Vagina (tissue), 2 donors: ENCODE measurements around the gene RBM44. TPM values are rescaled to one million over a fixed set of nuclear protein-coding genes. Genes with fewer than 3 reads are reported as not detected.

Experiments used
- DNase-seq, 2 donors: peaks; one replicate each; pipeline ENCODE4 v3.0.0-alpha.2; 2017; ENCODE audit errors: extremely low spot score in 2 of 2
- H3K27ac ChIP-seq: fragments of 200-600 bp; sonication (generic); one replicate; pipeline ENCODE4 v1.5.1; 2019
- H3K27me3 ChIP-seq: fragments of 200-600 bp; sonication (generic); one replicate; pipeline ENCODE4 v1.5.1; 2019
- H3K36me3 ChIP-seq, 2 donors: fragments of 200-600 bp; sonication (generic); one replicate each; pipeline ENCODE4 v1.5.1; 2017 to 2019
- H3K4me1 ChIP-seq: fragments of 200-600 bp; sonication (generic); one replicate; pipeline ENCODE4 v1.5.1; 2019
- H3K4me3 ChIP-seq, 2 donors: fragments of 200-600 bp; sonication (generic); 1 replicate in 1 of 2; 2 replicates in 1 of 2; pipeline ENCODE4 v1.5.1; 2016 to 2019
- H3K9me3 ChIP-seq: fragments of 200-600 bp; sonication (generic); one replicate; pipeline ENCODE4 v1.5.1; 2019
- CTCF ChIP-seq, 3 experiments: fragments of 450-650 bp in 2 of 3; fragments of 200-600 bp in 1 of 3; sonication (generic) in 1 of 3; IDR thresholded peaks; one replicate each; pipeline ENCODE4 v1.5.1; 2017 to 2019; ENCODE audit warnings: antibody characterized with exemption in 3 of 3, mild to moderate bottlenecking in 2 of 3, moderate library complexity in 2 of 3
- POLR2A ChIP-seq, 2 donors: fragments of 450-650 bp; IDR thresholded peaks; one replicate each; pipeline ENCODE4 v1.6.1; 2017; ENCODE audit warnings: antibody characterized with exemption in 2 of 2, mild to moderate bottlenecking in 2 of 2, moderate library complexity in 2 of 2
- POLR2AphosphoS5 ChIP-seq, 2 donors: sonication (generic); formaldehyde crosslinking; IDR thresholded peaks; one replicate each; pipeline ENCODE4 v1.9.0; 2017; ENCODE audit warnings: antibody characterized with exemption in 2 of 2, mild to moderate bottlenecking in 2 of 2, low read depth in 1 of 2; ENCODE audit not compliant: insufficient read depth in 1 of 2
- intact Hi-C: fragments of 100-400 bp; cut with DNase I; formaldehyde crosslinking; loops from one replicate; pipeline ENCODE4 v1.15.1; 2023
- total RNA-seq: library from RNA; depleted of rRNA; stranded (reverse); fragments of >200 nt; gene quantifications from one replicate; pipeline ENCODE4 v1.2.3, GENCODE V29; 2016

Gene RBM44
- total RNA-seq, 1 donor from 2014 or later, result 0.98 TPM

- intact Hi-C loops, result no loop called here
- Histone ChIP-seq H3K4me3 (no peak overlapping the region), H3K36me3 (no peaks in the 10 kb centered on the region), H3K9me3 (no peaks in the 10 kb centered on the region), H3K27me3 (no peaks in the 10 kb centered on the region), H3K4me1 (peaks cover 32% of the 10 kb centered on the region), H3K27ac (peak overlapping the region; percentile 79)
- TF ChIP-seq POLR2A (IDR thresholded peaks at IDR 0.05), result no peak
- no peak for TF ChIP-seq CTCF (IDR thresholded peaks at IDR 0.05)
- TF ChIP-seq POLR2AphosphoS5 (IDR thresholded peaks at IDR 0.05; ENCODE audit: insufficient read depth in 1 of 2, low read depth in 1 of 2), result no peak
- DNase-seq, result peak in 1 of 2 donors; percentile 95
These were observed 63.9 kb downstream of the RBM44 start for GRCh38 chr2:237862528-237862895.

GRCh38 chr2:237863102-237863511 lies 64.5 kb downstream of the RBM44 start:
- H3K9me3 ChIP-seq, result no peaks in the 10 kb centered on the region
- peak overlapping the region; percentile 79 for H3K27ac ChIP-seq
- H3K27me3 ChIP-seq, result no peaks in the 10 kb centered on the region
- H3K4me1 ChIP-seq, result peaks cover 32% of the 10 kb centered on the region
- H3K36me3 ChIP-seq, result no peaks in the 10 kb centered on the region
- TF ChIP-seq POLR2AphosphoS5 (IDR thresholded peaks at IDR 0.05; ENCODE audit: insufficient read depth in 1 of 2, low read depth in 1 of 2), result no peak
- no peak for TF ChIP-seq CTCF (IDR thresholded peaks at IDR 0.05)
- TF ChIP-seq POLR2A (IDR thresholded peaks at IDR 0.05), result no peak
- DNase-seq, result peak in 1 of 2 donors; percentile 95
- intact Hi-C loops, result no loop called here
- H3K4me3 ChIP-seq, result peak overlapping the region in 1 of 2 donors; percentile 7

- Histone ChIP-seq H3K36me3 (no peaks in the 10 kb centered on the region), H3K9me3 (no peaks in the 10 kb centered on the region), H3K4me3 (no peak overlapping the region), H3K27me3 (no peaks in the 10 kb centered on the region), H3K27ac (peak overlapping the region; percentile 79), H3K4me1 (peaks cover 27% of the 10 kb centered on the region)
- intact Hi-C loops, result no loop called here
- peak; percentile 85 to 87 for DNase-seq
- TF ChIP-seq POLR2AphosphoS5 (IDR thresholded peaks at IDR 0.05; ENCODE audit: insufficient read depth in 1 of 2, low read depth in 1 of 2) (peak in 1 of 2 donors; percentile 43), CTCF (IDR thresholded peaks at IDR 0.05) (no peak), POLR2A (IDR thresholded peaks at IDR 0.05) (no peak)
These were observed 65.3 kb downstream of the RBM44 start for GRCh38 chr2:237863689-237864443.

- H3K4me3 ChIP-seq, result no peak overlapping the region
- no peaks in the 10 kb centered on the region for H3K27me3 ChIP-seq
- no peak for TF ChIP-seq POLR2AphosphoS5 (IDR thresholded peaks at IDR 0.05; ENCODE audit: insufficient read depth in 1 of 2, low read depth in 1 of 2)
- TF ChIP-seq POLR2A (IDR thresholded peaks at IDR 0.05), result no peak
- TF ChIP-seq CTCF (IDR thresholded peaks at IDR 0.05), result no peak
- intact Hi-C loops, result no loop called here
- H3K4me1 ChIP-seq, result peaks cover 23% of the 10 kb centered on the region
- no peaks in the 10 kb centered on the region for H3K36me3 ChIP-seq
- H3K9me3 ChIP-seq, result no peaks in the 10 kb centered on the region
- peak overlapping the region; percentile 79 for H3K27ac ChIP-seq
- peak in 1 of 2 donors; percentile 92 for DNase-seq
These were observed 65.9 kb downstream of the RBM44 start for GRCh38 chr2:237864444-237864931.
